ENCODE measurements around the gene PIP5K1C. TPM values are rescaled to one million over a fixed set of nuclear protein-coding genes. Genes with fewer than 3 reads are reported as not detected.

Gene PIP5K1C
- total RNA-seq, 4 donors from 2014 or later, result 12.0 to 25.3 (median 15.2) TPM

DNA sequence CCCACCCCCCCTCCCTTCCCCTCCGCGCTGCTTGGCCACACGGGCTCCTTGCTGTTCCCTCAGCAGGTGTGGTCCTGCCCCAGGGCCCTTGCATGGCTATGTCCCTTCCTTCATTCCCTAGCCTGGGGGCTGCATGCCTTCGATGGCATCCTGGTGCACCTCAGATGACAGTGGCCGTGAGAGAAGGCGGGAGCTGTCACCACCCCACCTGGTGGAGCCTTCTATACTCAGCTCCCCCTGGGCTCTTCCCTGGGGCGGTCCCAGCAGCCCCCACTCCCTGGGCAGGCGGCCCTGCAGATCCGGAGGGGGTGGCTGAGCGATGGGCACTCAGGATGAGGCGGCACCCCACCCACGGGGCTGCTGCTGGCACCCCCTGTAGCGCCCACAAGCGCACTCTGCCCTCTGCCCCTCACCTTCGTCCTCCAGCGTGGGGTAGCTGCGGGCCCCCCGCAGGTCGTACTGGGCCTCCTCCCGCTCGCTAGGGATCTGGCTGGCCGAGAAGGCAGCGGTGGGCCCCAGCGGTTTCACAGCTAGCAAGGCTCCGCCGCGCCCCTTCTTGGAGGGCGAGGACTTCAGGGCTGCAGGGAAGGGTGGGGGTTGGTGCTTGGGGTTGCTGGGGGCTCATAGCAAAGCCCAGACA is 56.5 kb downstream of the PIP5K1C start:
- Histone ChIP-seq H3K9me3 (no peaks in the 10 kb centered on the region), H3K36me3 (peaks cover 0 to 99% (median 4%) of the 10 kb centered on the region in 3 donors), H3K27ac (no peak overlapping the region), H3K4me1 (peaks cover 0 to 9% (median 4%) of the 10 kb centered on the region in 3 donors), H3K4me3 (no peak overlapping the region), H3K27me3 (no peaks in the 10 kb centered on the region)
- no peak for DNase-seq
- 83 to 100% methylated on average over 1 to 8 of the region's 28 CpGs for WGBS, 2 donors
- no peak for TF ChIP-seq POLR2A (IDR thresholded peaks at IDR 0.05)
- TF ChIP-seq, protein P1, sequence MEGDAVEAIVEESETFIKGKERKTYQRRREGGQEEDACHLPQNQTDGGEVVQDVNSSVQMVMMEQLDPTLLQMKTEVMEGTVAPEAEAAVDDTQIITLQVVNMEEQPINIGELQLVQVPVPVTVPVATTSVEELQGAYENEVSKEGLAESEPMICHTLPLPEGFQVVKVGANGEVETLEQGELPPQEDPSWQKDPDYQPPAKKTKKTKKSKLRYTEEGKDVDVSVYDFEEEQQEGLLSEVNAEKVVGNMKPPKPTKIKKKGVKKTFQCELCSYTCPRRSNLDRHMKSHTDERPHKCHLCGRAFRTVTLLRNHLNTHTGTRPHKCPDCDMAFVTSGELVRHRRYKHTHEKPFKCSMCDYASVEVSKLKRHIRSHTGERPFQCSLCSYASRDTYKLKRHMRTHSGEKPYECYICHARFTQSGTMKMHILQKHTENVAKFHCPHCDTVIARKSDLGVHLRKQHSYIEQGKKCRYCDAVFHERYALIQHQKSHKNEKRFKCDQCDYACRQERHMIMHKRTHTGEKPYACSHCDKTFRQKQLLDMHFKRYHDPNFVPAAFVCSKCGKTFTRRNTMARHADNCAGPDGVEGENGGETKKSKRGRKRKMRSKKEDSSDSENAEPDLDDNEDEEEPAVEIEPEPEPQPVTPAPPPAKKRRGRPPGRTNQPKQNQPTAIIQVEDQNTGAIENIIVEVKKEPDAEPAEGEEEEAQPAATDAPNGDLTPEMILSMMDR (IDR thresholded peaks at IDR 0.05), result no peak
- intact Hi-C loops (cut with DNase I), result no loop called here

DNA sequence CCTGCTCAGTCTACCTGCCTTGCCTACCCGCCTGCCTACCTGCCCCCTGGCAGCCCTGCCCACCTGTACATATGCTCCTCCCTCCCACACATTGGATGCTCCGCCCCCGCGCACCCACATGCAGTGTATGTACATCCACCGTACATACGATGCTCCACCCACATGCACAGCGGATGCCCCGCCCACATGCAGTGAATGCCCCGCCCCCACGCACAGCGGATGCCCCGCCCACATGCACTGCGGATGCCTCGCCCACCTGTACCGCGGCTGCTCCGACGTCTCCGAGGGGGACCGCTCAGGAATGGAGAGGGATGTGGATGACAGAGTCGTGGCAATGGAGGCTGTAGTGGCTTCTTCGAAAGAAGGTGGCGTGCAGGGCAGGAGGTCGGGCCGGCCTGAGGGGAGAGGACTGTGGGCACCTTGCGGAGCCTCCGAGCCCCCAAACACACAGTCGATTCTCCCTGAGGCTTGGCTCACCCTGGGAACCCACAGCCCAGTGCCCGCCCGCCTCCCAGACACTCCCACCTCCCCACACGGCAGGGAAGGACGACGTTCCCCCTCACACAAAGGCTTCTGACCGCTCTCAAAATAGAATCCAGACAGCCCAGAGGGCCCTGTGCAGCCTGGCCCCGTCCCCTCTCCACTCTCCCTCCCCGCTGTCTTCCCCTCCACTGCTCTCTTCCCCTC is 57.1 kb downstream of the PIP5K1C start:
- H3K36me3 ChIP-seq, result peaks cover 1 to 99% (median 4%) of the 10 kb centered on the region in 3 donors
- H3K27ac ChIP-seq, result no peak overlapping the region
- TF ChIP-seq, protein P1 (IDR thresholded peaks at IDR 0.05), result no peak
- TF ChIP-seq POLR2A (IDR thresholded peaks at IDR 0.05), result no peak
- intact Hi-C loops (cut with DNase I), result no loop called here
- DNase-seq, result no peak
- no peak overlapping the region for H3K4me3 ChIP-seq
- H3K27me3 ChIP-seq, result no peaks in the 10 kb centered on the region
- 88 to 93% methylated on average over 17 to 20 of the region's 36 CpGs for WGBS, 2 donors
- no peaks in the 10 kb centered on the region for H3K9me3 ChIP-seq
- H3K4me1 ChIP-seq, result peaks cover 0 to 9% (median 4%) of the 10 kb centered on the region in 3 donors

DNA sequence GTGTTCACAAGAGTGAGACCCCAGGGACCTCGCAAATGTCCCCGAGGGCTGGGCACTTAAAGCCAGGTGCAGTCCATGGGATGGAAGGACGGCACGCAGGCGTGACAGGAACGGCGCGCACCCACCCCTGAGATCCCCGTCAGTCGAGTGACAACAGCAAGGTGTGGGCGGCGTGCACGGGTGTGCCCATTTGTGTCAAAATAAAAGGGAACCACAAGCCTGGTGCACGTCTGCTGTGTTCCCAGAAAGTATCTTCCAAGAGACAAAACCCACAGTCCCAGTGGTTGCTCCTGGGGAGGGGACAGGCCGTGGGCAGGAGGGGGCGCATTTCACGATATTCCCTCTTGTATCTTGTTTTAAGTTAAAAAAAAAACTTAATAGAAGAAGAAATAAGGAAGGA is 58.0 kb downstream of the PIP5K1C start:
- H3K27me3 ChIP-seq, result no peaks in the 10 kb centered on the region
- peaks cover 4 to 99% (median 7%) of the 10 kb centered on the region in 3 donors for H3K36me3 ChIP-seq
- 80 to 86% methylated on average over 9 to 17 of the region's 17 CpGs for WGBS, 2 donors
- H3K9me3 ChIP-seq, result no peaks in the 10 kb centered on the region
- TF ChIP-seq, protein P1 (IDR thresholded peaks at IDR 0.05), result no peak
- no peak for TF ChIP-seq POLR2A (IDR thresholded peaks at IDR 0.05)
- peaks cover 0 to 9% (median 4%) of the 10 kb centered on the region in 3 donors for H3K4me1 ChIP-seq
- no peak overlapping the region for H3K27ac ChIP-seq
- intact Hi-C loops (cut with DNase I), result no loop called here
- H3K4me3 ChIP-seq, result no peak overlapping the region
- no peak for DNase-seq

DNA sequence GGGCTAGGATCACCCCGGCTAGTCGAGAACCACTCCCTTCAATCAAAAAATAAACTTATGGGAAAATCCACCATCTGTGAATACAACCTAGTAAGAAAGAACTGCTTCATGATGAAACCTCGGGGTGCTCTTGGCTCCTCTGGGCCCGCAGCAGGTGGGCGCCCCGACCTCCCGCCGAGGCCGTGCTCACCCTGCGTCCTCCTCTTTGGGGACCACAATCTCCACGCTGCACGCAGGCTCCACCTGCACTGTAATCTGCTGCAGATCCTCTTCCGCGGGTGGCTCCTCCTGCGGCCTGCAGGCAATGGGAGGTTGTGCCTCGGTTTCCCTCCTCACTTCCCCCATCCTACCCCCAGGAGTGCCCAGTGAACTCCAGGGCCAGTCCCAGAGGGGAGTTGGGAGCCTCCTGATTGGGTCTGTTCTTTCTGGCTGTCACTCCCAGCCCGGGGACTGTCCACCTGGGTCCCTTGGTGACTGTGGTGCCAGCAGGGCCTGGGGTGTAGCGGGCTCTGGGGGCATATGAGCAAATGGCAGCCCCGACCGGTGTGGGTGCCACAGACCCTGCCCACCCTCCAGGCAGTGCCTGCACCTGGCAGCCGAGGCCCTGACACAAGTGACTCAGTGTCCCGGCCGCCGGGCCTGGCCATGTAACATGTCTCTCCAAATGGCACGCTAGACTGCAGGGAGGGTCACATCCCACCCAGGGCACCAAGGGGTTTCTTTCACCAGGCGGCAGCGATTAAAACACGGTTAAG is 58.6 kb downstream of the PIP5K1C start:
- 90 to 95% methylated on average over 6 to 15 of the region's 28 CpGs for WGBS, 2 donors

More for the DNA sequence above, 58.6 kb downstream of the PIP5K1C start:
- H3K4me1 ChIP-seq, result peaks cover 0 to 9% (median 4%) of the 10 kb centered on the region in 3 donors
- H3K27ac ChIP-seq, result no peak overlapping the region
- H3K27me3 ChIP-seq, result no peaks in the 10 kb centered on the region
- H3K36me3 ChIP-seq, result peaks cover 4 to 99% (median 7%) of the 10 kb centered on the region in 3 donors
- no peak overlapping the region for H3K4me3 ChIP-seq
- TF ChIP-seq, protein P1 (IDR thresholded peaks at IDR 0.05), result no peak
- no peak for TF ChIP-seq POLR2A (IDR thresholded peaks at IDR 0.05)
- DNase-seq, result no peak
- H3K9me3 ChIP-seq, result no peaks in the 10 kb centered on the region
- intact Hi-C loops (cut with DNase I), result no loop called here

Measured in esophagus squamous epithelium (tissue), 5 donors.